Measurements from ENCODE around the gene PAK1.
A peak's percentile ranks its signal among the peaks of the same experiment; 100 is the strongest.

The PAK1 gene

DNA sequence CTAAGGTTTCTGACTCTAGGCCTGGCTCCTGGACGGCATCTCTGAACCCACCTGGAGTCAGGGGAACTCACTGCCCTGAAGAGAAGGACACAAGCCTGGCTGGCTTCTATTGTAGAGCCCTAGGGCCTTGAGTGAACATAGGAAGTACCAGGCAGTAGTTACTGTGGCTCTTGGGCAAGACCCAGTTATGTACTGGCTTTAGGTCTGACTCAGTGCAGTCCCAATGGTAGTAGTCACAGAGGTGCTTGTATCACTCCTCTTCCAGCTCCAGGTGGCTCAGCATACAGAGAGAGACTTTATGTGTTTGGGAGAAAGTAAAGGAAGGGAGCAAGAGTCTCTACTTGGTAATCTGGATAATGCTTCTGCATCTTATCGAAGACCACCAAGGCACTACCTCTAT, 13.9 kb upstream of the PAK1 start:
- Histone ChIP-seq H3K23ac (ENCODE audit: low read length in 2 of 2) (no peak overlapping the region), H3K36me3 (ENCODE audit: control insufficient read depth in 1 of 2, insufficient read depth in 2 of 2, low read depth in 1 of 2, low read length in 2 of 2) (no peaks in the 10 kb centered on the region), H3K4me3 (ENCODE audit: insufficient read depth in 1 of 2, low read depth in 1 of 2, low read length in 2 of 2) (no peak overlapping the region), H2BK5ac (ENCODE audit: low read depth, low read length, poor library complexity, severe bottlenecking) (no peak overlapping the region), H4K8ac (ENCODE audit: low read length) (no peak overlapping the region), H2AFZ (ENCODE audit: low read depth, low read length) (no peak overlapping the region), H3K27me3 (ENCODE audit: control insufficient read depth in 1 of 2, insufficient read depth in 1 of 2, low read length in 2 of 2) (peaks cover 0 to 4% of the 10 kb centered on the region in 2 experiments), H3K9me3 (ENCODE audit: control insufficient read depth, low read length) (no peaks in the 10 kb centered on the region), H3K14ac (ENCODE audit: low read length in 2 of 2) (no peak overlapping the region), H3K9ac (ENCODE audit: low read length) (no peak overlapping the region), H3K4me2 (ENCODE audit: low read length, poor library complexity, severe bottlenecking) (no peak overlapping the region), H2BK12ac (ENCODE audit: low read length in 2 of 2) (no peak overlapping the region), H3K4me1 (ENCODE audit: control insufficient read depth, insufficient read depth, low read depth, low read length) (no peaks in the 10 kb centered on the region), H3K79me1 (replicated peaks; ENCODE audit: low read length, poor library complexity, severe bottlenecking) (no peaks in the 10 kb centered on the region), H3K18ac (ENCODE audit: low read depth in 1 of 2, low read length in 2 of 2) (no peak overlapping the region), H4K91ac (ENCODE audit: low read length) (no peak overlapping the region), H2AK5ac (ENCODE audit: low read length, severe bottlenecking) (no peak overlapping the region), H2BK120ac (ENCODE audit: low read depth, low read length) (no peak overlapping the region), H2BK15ac (ENCODE audit: low read depth, poor library complexity, severe bottlenecking) (no peak overlapping the region), H3K27ac (ENCODE audit: low read length, poor library complexity, severe bottlenecking) (no peak overlapping the region), H3K4ac (ENCODE audit: low read depth in 1 of 2, low read length in 2 of 2) (no peak overlapping the region)
- 73% methylated on average over 1 of the region's 2 CpGs for WGBS
- no peak for DNase-seq

DNA sequence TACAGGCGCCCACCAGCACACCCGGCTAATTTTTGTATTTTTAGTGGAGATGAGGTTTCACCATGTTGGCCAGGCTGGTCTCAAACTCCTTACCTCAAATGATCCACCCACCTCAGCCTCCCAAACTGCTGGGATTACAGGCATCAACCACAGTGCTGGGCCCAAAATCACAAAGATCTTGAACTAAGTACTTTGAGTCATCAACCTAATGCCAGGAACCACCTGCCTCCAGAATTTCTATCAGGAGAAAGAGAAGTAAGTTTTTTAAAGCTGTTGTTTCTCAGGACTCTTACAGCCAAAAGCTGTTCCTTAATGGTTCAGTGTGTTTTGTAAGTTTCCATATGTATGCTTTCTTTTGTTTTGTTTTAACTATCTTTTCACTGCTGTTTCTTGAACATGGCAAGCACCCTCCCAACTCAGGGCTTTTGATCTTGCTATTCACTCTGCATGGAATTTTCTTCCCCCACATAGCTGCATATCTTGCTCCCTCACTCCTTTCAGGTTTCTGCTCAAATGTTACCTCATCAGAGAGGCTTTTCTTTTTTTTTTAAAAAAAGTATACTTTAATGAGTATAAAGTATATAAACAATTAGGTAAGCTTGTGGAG, 6.0 kb upstream of the PAK1 start:
- Histone ChIP-seq H2BK12ac (ENCODE audit: low read length in 2 of 2) (no peak overlapping the region), H4K8ac (ENCODE audit: low read length) (no peak overlapping the region), H4K91ac (ENCODE audit: low read length) (no peak overlapping the region), H3K4ac (ENCODE audit: low read depth in 1 of 2, low read length in 2 of 2) (no peak overlapping the region), H2AFZ (ENCODE audit: low read depth, low read length) (no peak overlapping the region), H3K36me3 (ENCODE audit: control insufficient read depth in 1 of 2, insufficient read depth in 2 of 2, low read depth in 1 of 2, low read length in 2 of 2) (no peaks in the 10 kb centered on the region), H3K23ac (ENCODE audit: low read length in 2 of 2) (no peak overlapping the region), H2BK15ac (ENCODE audit: low read depth, poor library complexity, severe bottlenecking) (no peak overlapping the region), H3K9ac (ENCODE audit: low read length) (no peak overlapping the region), H3K14ac (ENCODE audit: low read length in 2 of 2) (no peak overlapping the region), H3K9me3 (ENCODE audit: control insufficient read depth, low read length) (no peaks in the 10 kb centered on the region), H3K79me1 (replicated peaks; ENCODE audit: low read length, poor library complexity, severe bottlenecking) (no peaks in the 10 kb centered on the region), H3K27me3 (ENCODE audit: control insufficient read depth in 1 of 2, insufficient read depth in 1 of 2, low read length in 2 of 2) (peaks cover 0 to 4% of the 10 kb centered on the region in 2 experiments), H3K4me3 (ENCODE audit: insufficient read depth in 1 of 2, low read depth in 1 of 2, low read length in 2 of 2) (no peak overlapping the region), H2BK120ac (ENCODE audit: low read depth, low read length) (no peak overlapping the region), H3K18ac (ENCODE audit: low read depth in 1 of 2, low read length in 2 of 2) (no peak overlapping the region), H3K4me2 (ENCODE audit: low read length, poor library complexity, severe bottlenecking) (no peak overlapping the region), H2AK5ac (ENCODE audit: low read length, severe bottlenecking) (no peak overlapping the region), H3K27ac (ENCODE audit: low read length, poor library complexity, severe bottlenecking) (no peak overlapping the region), H2BK5ac (ENCODE audit: low read depth, low read length, poor library complexity, severe bottlenecking) (no peak overlapping the region), H3K4me1 (ENCODE audit: control insufficient read depth, insufficient read depth, low read depth, low read length) (no peaks in the 10 kb centered on the region)
- WGBS: 100% methylated on average over 2 of the region's 2 CpGs
- DNase-seq: no peak

DNA sequence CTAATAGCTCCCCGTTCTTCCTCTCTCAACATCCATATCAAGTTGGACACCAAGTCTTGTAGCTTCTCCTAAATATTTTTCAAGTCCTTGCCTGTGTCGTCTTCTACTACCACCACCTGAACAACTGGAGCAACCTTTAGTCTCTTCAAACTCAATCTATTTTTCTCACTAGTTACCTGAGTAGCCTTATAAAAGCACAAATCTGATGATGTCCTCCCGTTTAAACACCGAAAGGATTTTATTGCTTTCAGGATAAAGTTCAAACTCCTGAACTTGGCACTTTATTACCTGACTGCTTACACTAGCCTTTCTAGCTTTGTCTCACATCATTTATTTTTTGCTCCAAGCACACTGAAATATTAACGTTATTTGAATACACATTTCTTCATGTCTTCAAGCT, 1.3 kb upstream of the PAK1 start:
- Histone ChIP-seq H3K18ac (ENCODE audit: low read depth in 1 of 2, low read length in 2 of 2) (no peak overlapping the region), H3K79me1 (replicated peaks; ENCODE audit: low read length, poor library complexity, severe bottlenecking) (peaks cover 6% of the 10 kb centered on the region), H2BK12ac (ENCODE audit: low read length in 2 of 2) (no peak overlapping the region), H3K4me1 (ENCODE audit: control insufficient read depth, insufficient read depth, low read depth, low read length) (peaks cover 3% of the 10 kb centered on the region), H3K4me2 (ENCODE audit: low read length, poor library complexity, severe bottlenecking) (no peak overlapping the region), H2BK120ac (ENCODE audit: low read depth, low read length) (no peak overlapping the region), H3K27ac (ENCODE audit: low read length, poor library complexity, severe bottlenecking) (no peak overlapping the region), H2BK15ac (ENCODE audit: low read depth, poor library complexity, severe bottlenecking) (no peak overlapping the region), H3K4ac (ENCODE audit: low read depth in 1 of 2, low read length in 2 of 2) (no peak overlapping the region), H3K14ac (ENCODE audit: low read length in 2 of 2) (no peak overlapping the region), H3K27me3 (ENCODE audit: control insufficient read depth in 1 of 2, insufficient read depth in 1 of 2, low read length in 2 of 2) (no peaks in the 10 kb centered on the region), H4K91ac (ENCODE audit: low read length) (no peak overlapping the region), H3K4me3 (ENCODE audit: insufficient read depth in 1 of 2, low read depth in 1 of 2, low read length in 2 of 2) (no peak overlapping the region), H2AK5ac (ENCODE audit: low read length, severe bottlenecking) (no peak overlapping the region), H4K8ac (ENCODE audit: low read length) (no peak overlapping the region), H3K9ac (ENCODE audit: low read length) (no peak overlapping the region), H2BK5ac (ENCODE audit: low read depth, low read length, poor library complexity, severe bottlenecking) (no peak overlapping the region), H3K36me3 (ENCODE audit: control insufficient read depth in 1 of 2, insufficient read depth in 2 of 2, low read depth in 1 of 2, low read length in 2 of 2) (no peaks in the 10 kb centered on the region), H3K9me3 (ENCODE audit: control insufficient read depth, low read length) (no peaks in the 10 kb centered on the region), H3K23ac (ENCODE audit: low read length in 2 of 2) (no peak overlapping the region), H2AFZ (ENCODE audit: low read depth, low read length) (no peak overlapping the region)
- WGBS: 95% methylated on average over 5 of the region's 5 CpGs
- DNase-seq: no peak

DNA sequence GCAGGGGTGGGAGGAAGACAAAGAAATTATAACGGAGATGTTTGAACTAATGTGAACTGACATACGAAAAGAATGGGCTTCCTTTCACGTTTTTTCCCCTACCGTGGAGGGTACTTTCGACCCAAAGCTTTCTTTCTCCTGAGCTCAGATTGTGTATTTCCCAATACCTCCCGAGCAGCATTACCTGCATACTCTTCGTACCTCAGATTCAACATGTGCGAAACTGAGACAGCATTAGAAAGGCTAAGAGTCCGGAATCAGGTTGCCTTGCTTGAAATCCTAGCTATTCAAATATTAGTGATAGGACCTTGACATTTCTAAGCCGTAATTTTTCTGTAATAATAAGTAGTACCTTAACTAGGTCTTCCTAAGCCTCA, 778 bp upstream of the PAK1 start:
- H3K4me3 ChIP-seq (ENCODE audit: insufficient read depth in 1 of 2, low read depth in 1 of 2, low read length in 2 of 2): peak overlapping the region in 1 of 2 experiments; percentile 75
- H2AK5ac ChIP-seq (ENCODE audit: low read length, severe bottlenecking): no peak overlapping the region
- H3K4ac ChIP-seq (ENCODE audit: low read depth in 1 of 2, low read length in 2 of 2): no peak overlapping the region
- H2BK120ac ChIP-seq (ENCODE audit: low read depth, low read length): no peak overlapping the region
- no peaks in the 10 kb centered on the region for H3K27me3 ChIP-seq (ENCODE audit: control insufficient read depth in 1 of 2, insufficient read depth in 1 of 2, low read length in 2 of 2)
- H3K4me1 ChIP-seq (ENCODE audit: control insufficient read depth, insufficient read depth, low read depth, low read length): peaks cover 3% of the 10 kb centered on the region
- peak overlapping the region; percentile 80 for H3K9ac ChIP-seq (ENCODE audit: low read length)
- H4K91ac ChIP-seq (ENCODE audit: low read length): no peak overlapping the region
- no peak overlapping the region for H4K8ac ChIP-seq (ENCODE audit: low read length)
- no peak overlapping the region for H3K18ac ChIP-seq (ENCODE audit: low read depth in 1 of 2, low read length in 2 of 2)
- H3K9me3 ChIP-seq (ENCODE audit: control insufficient read depth, low read length): no peaks in the 10 kb centered on the region
- H2BK15ac ChIP-seq (ENCODE audit: low read depth, poor library complexity, severe bottlenecking): no peak overlapping the region
- peak overlapping the region; percentile 49 for H3K4me2 ChIP-seq (ENCODE audit: low read length, poor library complexity, severe bottlenecking)
- WGBS: 66% methylated on average over 8 of the region's 10 CpGs
- no peak overlapping the region for H3K14ac ChIP-seq (ENCODE audit: low read length in 2 of 2)
- no peak overlapping the region for H2BK5ac ChIP-seq (ENCODE audit: low read depth, low read length, poor library complexity, severe bottlenecking)
- DNase-seq: no peak
- H2AFZ ChIP-seq (ENCODE audit: low read depth, low read length): no peak overlapping the region
- no peaks in the 10 kb centered on the region for H3K36me3 ChIP-seq (ENCODE audit: control insufficient read depth in 1 of 2, insufficient read depth in 2 of 2, low read depth in 1 of 2, low read length in 2 of 2)
- H3K23ac ChIP-seq (ENCODE audit: low read length in 2 of 2): no peak overlapping the region
- no peak overlapping the region for H3K27ac ChIP-seq (ENCODE audit: low read length, poor library complexity, severe bottlenecking)
- peaks cover 6% of the 10 kb centered on the region for H3K79me1 ChIP-seq (replicated peaks; ENCODE audit: low read length, poor library complexity, severe bottlenecking)
- no peak overlapping the region for H2BK12ac ChIP-seq (ENCODE audit: low read length in 2 of 2)
